B cell (primary cell): ENCODE results near the gene RAB30.

Source experiments
- CTCF ChIP-seq: fragments of 200-600 bp; IDR thresholded peaks from one replicate; pipeline ENCODE4 v1.8.0; 2022; ENCODE audit warnings: antibody characterized with exemption, mild to moderate bottlenecking
- EZH2 ChIP-seq: IDR thresholded peaks from 2 replicates; pipeline ENCODE4 v1.6.1; 2012; ENCODE audit warnings: borderline replicate concordance, low read depth, mild to moderate bottlenecking, moderate library complexity, low read length; ENCODE audit not compliant: insufficient read depth, poor library complexity, severe bottlenecking

DNA sequence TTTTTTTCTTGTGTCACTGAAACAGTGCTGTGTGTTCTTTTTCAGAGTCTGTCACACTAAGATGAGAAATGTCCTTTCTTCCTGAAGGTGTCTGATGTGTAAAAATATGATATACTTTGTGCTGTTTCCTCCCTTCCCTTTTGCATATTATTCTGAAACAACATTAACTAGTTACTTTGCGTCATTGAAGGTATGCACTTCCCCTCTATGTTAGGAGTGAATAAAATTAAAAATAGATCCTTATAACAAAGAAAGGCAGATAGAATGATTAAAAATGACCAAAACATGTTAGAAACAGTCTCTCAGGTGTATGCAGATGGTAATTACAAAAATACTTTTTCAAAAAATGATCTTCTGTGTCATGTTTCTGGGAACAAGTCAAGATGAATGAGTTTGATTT, 1.6 kb upstream of the RAB30 start:
- TF ChIP-seq CTCF = no peak
- TF ChIP-seq EZH2 = no peak
